Stimulated activated CD4-positive, alpha-beta T cell treated with anti-CD3 and anti-CD28 coated beads, Interleukin-1b, Interleukin-23, amount 100 ng/mL, for 4 hours (primary cell): ENCODE data around the gene SLC25A44.

Experiments used
- DNase-seq, 2 donors: peaks; one replicate each; pipeline ENCODE4 v3.0.0-alpha.2; 2020; ENCODE audit warnings: low read depth in 2 of 2

The SLC25A44 gene

GRCh38 chr1:156193488-156194299 lies at the start of gene SLC25A44:
Gene SLC25A44, plus strand, starts transcription at chr1:156194104. Its CDS starts 5,744 bp downstream, at chr1:156199848.
- DNase-seq, result peak; percentile 90 to 94

GRCh38 chr1:156144742-156145141 lies 49.2 kb upstream of the SLC25A44 start:
- no peak for DNase-seq

- DNase-seq, result no peak
Observed at GRCh38 chr1:156145650-156146019, 48.3 kb upstream of the SLC25A44 start.

- DNase-seq, result peak in 1 of 2 donors; percentile 46
Observed at GRCh38 chr1:156146020-156146768, 47.7 kb upstream of the SLC25A44 start.

- DNase-seq, result no peak
Observed at GRCh38 chr1:156146769-156147405, 47.0 kb upstream of the SLC25A44 start.

- DNase-seq, result no peak
Observed at GRCh38 chr1:156148216-156148615, 45.7 kb upstream of the SLC25A44 start.

GRCh38 chr1:156149374-156150332 lies 44.3 kb upstream of the SLC25A44 start:
- no peak for DNase-seq

GRCh38 chr1:156150333-156151011 lies 43.4 kb upstream of the SLC25A44 start:
- DNase-seq, result no peak

GRCh38 chr1:156151093-156151688 lies 42.7 kb upstream of the SLC25A44 start:
- no peak for DNase-seq

GRCh38 chr1:156152628-156153027 lies 41.3 kb upstream of the SLC25A44 start:
- no peak for DNase-seq

- DNase-seq, result no peak
Observed at GRCh38 chr1:156153362-156153761, 40.5 kb upstream of the SLC25A44 start, which contains the start of gene SEMA4A. Gene SEMA4A, plus strand, starts transcription at chr1:156153585. Its CDS starts 994 bp downstream, at chr1:156154579.

- no peak for DNase-seq
Observed at GRCh38 chr1:156154317-156154749, 39.6 kb upstream of the SLC25A44 start.

GRCh38 chr1:156155756-156156510 lies 38.0 kb upstream of the SLC25A44 start:
- DNase-seq, result no peak

- no peak for DNase-seq
Observed at GRCh38 chr1:156157506-156157905, 36.4 kb upstream of the SLC25A44 start.

- DNase-seq, result no peak
Observed at GRCh38 chr1:156157966-156158365, 35.9 kb upstream of the SLC25A44 start.

GRCh38 chr1:156160000-156160742 lies 33.7 kb upstream of the SLC25A44 start:
- DNase-seq, result no peak

GRCh38 chr1:156160743-156161171 lies 33.1 kb upstream of the SLC25A44 start:
- peak; percentile 56 to 78 for DNase-seq

- no peak for DNase-seq
Observed at GRCh38 chr1:156162430-156163037, 31.4 kb upstream of the SLC25A44 start.
